ENCODE measurements around the gene PTRHD1. TPM values are rescaled to one million over a fixed set of nuclear protein-coding genes. Genes with fewer than 3 reads are reported as not detected.

The PTRHD1 gene
- total RNA-seq, 1 donor: 33.4 TPM

DNA sequence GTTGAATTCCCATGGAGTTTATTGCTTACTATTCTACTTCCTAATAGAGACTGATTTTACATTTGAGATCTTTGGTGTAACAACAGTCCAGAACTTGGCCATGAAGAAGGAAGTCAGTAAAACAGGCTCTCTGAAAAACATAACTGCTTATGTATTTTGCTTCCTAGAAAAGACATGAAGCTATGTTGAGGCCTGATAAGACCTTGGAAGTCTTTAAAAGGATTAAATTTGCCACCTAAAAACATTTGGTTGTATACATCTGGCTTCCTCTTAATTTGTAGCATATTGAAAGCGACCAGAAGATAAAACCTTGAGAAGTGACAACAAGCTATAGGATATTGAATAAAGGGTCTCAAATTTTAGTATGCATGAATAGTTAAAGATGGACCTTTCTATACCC lies 36.4 kb downstream of the PTRHD1 start:
- H3K4me3 ChIP-seq (ENCODE audit: low read depth, low read length): no peak overlapping the region
- no peak for DNase-seq (ENCODE audit: low read depth)
- TF ChIP-seq, protein P1, sequence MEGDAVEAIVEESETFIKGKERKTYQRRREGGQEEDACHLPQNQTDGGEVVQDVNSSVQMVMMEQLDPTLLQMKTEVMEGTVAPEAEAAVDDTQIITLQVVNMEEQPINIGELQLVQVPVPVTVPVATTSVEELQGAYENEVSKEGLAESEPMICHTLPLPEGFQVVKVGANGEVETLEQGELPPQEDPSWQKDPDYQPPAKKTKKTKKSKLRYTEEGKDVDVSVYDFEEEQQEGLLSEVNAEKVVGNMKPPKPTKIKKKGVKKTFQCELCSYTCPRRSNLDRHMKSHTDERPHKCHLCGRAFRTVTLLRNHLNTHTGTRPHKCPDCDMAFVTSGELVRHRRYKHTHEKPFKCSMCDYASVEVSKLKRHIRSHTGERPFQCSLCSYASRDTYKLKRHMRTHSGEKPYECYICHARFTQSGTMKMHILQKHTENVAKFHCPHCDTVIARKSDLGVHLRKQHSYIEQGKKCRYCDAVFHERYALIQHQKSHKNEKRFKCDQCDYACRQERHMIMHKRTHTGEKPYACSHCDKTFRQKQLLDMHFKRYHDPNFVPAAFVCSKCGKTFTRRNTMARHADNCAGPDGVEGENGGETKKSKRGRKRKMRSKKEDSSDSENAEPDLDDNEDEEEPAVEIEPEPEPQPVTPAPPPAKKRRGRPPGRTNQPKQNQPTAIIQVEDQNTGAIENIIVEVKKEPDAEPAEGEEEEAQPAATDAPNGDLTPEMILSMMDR (IDR thresholded peaks at IDR 0.05; ENCODE audit: insufficient read depth, low read length): no peak

DNA sequence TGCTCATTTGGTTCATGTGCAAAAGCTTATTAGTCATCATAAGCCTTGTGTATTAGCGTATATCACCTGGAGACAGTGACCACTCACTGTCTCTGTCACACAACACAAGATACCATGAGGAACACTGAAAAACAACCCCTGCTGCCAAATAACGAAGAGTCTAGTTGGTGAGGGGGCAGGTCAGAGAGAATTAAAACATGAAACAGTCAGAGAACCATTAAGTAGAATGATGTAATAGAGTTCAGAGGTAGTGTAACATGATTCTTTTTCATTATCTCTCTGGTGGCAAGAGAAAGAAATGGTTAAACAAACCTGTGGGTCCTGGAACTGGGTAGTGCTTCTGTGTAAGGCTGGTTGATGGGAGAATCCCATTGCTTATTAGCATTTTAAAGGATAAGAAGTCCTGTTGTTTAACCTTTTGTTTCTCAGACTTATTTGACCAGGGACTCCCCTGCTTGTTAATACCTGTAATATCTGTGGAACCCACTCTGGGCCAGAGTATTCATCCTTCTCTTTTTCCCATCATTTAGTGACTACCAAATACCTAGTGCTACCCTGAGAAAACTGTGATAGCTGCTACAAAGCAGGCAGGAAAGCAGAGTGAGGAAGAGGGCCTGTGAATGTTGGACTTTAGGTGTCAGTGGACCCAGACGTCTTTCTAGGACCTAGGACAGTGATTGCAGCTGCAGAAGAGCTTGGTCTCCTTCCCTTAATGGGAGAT lies 38.0 kb downstream of the PTRHD1 start:
- TF ChIP-seq, protein P1 (IDR thresholded peaks at IDR 0.05; ENCODE audit: insufficient read depth, low read length): no peak
- H3K4me3 ChIP-seq (ENCODE audit: low read depth, low read length): no peak overlapping the region
- DNase-seq (ENCODE audit: low read depth): no peak

DNA sequence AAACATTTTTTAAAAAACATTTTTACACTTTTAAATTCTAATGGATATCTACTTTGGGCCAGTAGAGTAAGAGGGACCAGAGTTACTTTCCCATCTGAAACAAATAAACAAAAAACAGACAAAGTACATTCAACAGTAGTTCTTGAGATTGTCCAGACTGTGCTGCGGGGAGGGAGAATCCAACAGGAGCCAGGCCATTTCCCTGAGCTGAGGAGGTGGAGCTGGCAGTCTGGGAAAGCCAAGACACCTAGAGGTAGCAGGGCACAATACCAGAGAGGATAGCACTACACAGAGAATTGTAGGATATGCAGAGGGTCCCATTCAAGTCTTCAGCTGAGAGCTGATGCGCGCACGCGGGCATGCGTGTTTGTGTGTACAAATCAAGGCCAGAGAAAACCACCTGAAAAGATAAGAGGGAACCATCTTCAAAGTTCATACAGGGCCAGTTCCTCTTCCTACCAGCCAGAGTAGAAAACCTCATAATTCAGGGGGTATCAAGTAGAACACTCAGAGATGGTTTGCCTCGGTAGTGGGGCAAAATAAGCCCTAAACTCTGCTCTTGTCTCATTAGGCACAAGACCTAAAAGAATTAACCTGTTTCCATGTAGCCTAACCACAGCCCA lies 44.0 kb downstream of the PTRHD1 start:
- DNase-seq (ENCODE audit: low read depth): no peak
- TF ChIP-seq, protein P1 (IDR thresholded peaks at IDR 0.05; ENCODE audit: insufficient read depth, low read length): no peak
- no peak overlapping the region for H3K4me3 ChIP-seq (ENCODE audit: low read depth, low read length)

DNA sequence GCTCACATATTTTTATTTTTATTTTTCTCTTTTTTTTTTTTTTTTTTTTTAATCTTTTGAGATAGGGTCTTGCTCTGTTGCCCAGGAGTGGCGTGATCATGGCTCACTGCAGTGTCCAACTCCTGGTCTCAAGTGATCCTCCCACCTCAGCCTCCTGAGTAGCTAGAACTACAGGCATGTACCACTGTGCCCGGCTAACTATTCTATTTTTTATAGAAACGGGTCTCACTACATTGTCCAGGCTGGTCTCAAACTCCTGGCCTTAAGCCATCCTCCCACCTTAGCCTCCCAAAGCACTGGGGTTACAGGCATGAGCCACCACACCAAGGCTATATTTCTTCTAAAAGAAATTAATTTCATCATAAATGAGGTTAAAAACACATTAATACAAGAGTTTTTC lies 45.9 kb downstream of the PTRHD1 start:
- TF ChIP-seq, protein P1 (IDR thresholded peaks at IDR 0.05; ENCODE audit: insufficient read depth, low read length): no peak
- no peak for DNase-seq (ENCODE audit: low read depth)
- H3K4me3 ChIP-seq (ENCODE audit: low read depth, low read length): no peak overlapping the region

DNA sequence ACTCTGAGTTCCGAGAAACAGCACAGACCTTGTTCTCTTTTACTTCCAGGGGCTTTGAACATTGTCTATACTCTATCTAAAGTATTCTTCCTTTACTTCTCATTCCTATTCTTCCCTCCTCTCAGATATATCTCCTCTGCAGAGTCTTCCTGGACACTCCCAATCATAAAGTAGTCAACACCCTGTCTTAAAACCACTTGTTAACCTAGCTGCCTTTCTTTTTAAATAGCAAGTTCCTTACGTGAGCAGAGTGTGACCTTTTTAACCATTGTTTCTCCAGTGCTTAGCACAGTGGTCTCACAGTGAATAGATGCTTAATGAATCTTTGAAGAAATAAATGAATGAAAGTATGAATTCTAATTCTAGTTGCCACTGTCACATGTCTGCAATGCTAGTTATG lies 47.4 kb downstream of the PTRHD1 start:
- DNase-seq (ENCODE audit: low read depth): no peak
- TF ChIP-seq, protein P1 (IDR thresholded peaks at IDR 0.05; ENCODE audit: insufficient read depth, low read length): no peak
- H3K4me3 ChIP-seq (ENCODE audit: low read depth, low read length): no peak overlapping the region

DNA sequence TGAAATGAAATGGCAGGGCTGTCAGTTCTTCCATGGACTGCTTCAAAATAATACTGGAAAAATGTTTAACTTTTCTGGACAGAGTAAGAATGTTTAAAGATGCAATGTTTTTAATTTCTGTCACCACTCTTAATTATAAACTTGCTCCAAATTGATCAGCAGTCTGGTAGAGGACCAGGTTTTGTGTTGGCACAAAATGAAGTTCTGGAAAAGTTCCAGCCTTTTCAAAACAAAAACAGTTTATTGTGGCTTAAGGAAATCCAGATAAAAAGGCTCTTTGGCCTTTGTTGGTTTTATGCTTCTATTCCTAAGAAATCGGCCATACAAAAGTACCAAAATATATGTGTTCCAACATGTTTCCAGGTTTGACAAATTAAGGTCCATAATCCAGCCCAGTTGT lies 48.8 kb downstream of the PTRHD1 start:
- DNase-seq (ENCODE audit: low read depth): no peak
- H3K4me3 ChIP-seq (ENCODE audit: low read depth, low read length): no peak overlapping the region
- TF ChIP-seq, protein P1 (IDR thresholded peaks at IDR 0.05; ENCODE audit: insufficient read depth, low read length): no peak

All from fibroblast of the aortic adventitia (primary cell).